Transverse colon (tissue), 3 donors: ENCODE data around the gene DIABLO.

ENCODE experiments used
- EP300 ChIP-seq: sonication (generic); formaldehyde crosslinking; IDR thresholded peaks from one replicate; pipeline ENCODE4 v1.6.1; 2017; ENCODE audit warnings: antibody characterized with exemption, low read depth
- TF ChIP-seq, protein P1 (sequence below), 5 experiments: fragments of 200-600 bp in 3 of 5; fragments of 450-650 bp in 2 of 5; sonication (generic) in 3 of 5; IDR thresholded peaks; 1 replicate in 2 of 5; 2 replicates in 3 of 5; pipeline ENCODE4 v1.5.1; 2016 to 2017; ENCODE audit warnings: antibody characterized with exemption in 5 of 5, inconsistent platforms in 3 of 5, mild to moderate bottlenecking in 2 of 5, moderate library complexity in 1 of 5

DNA sequence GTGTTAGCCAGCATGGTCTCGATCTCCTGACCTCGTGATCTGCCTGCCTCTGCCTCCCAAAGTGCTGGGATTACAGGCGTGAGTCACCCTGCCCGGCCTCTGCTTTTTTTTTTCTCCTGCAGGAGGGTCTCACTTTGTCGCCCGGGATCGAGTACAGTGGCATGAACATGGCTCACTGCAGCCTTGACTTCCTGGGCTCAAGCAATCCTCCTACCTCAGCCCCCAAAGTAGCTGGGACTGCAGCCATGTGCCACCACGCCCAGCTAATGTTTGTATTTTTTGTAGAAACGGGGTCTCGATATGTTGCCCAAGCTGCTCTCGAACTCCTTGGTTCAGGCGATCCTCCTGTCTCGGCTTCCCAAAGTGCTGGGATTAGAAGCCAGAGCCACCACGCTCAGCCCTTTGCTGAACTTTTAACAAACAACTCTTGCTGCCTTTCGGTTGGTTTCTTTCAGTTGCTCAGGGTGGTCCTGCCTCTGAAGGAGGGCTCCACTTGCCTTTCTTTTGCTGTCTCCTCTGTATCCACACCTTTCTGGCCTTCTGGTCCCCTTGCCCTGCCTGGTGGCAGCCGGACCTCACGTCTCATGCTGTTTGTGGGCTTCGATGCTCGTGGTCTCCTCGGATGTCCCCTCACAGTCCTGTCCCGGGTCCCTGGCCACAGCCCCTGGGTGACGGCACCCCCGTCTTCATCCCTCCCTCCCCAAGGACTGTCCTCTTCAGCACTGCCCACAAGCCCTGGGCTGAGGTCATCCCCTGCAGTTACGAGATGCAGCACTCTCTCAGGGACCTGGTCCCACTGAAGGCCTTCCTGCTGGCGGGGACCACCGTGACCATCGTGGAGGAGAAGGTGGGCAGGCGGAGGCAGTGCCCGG is 26.1 kb downstream of the DIABLO start:
- TF ChIP-seq, protein P1, sequence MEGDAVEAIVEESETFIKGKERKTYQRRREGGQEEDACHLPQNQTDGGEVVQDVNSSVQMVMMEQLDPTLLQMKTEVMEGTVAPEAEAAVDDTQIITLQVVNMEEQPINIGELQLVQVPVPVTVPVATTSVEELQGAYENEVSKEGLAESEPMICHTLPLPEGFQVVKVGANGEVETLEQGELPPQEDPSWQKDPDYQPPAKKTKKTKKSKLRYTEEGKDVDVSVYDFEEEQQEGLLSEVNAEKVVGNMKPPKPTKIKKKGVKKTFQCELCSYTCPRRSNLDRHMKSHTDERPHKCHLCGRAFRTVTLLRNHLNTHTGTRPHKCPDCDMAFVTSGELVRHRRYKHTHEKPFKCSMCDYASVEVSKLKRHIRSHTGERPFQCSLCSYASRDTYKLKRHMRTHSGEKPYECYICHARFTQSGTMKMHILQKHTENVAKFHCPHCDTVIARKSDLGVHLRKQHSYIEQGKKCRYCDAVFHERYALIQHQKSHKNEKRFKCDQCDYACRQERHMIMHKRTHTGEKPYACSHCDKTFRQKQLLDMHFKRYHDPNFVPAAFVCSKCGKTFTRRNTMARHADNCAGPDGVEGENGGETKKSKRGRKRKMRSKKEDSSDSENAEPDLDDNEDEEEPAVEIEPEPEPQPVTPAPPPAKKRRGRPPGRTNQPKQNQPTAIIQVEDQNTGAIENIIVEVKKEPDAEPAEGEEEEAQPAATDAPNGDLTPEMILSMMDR (IDR thresholded peaks at IDR 0.05), result no peak
- TF ChIP-seq EP300, result no peak
